ENCODE results near the gene RAB3GAP1.
"Not testable (repeated sequence)": the region's sequence is repeated elsewhere in the genome, so short reads cannot be mapped to it uniquely, and the experiment has no call there.

The RAB3GAP1 gene

DNA sequence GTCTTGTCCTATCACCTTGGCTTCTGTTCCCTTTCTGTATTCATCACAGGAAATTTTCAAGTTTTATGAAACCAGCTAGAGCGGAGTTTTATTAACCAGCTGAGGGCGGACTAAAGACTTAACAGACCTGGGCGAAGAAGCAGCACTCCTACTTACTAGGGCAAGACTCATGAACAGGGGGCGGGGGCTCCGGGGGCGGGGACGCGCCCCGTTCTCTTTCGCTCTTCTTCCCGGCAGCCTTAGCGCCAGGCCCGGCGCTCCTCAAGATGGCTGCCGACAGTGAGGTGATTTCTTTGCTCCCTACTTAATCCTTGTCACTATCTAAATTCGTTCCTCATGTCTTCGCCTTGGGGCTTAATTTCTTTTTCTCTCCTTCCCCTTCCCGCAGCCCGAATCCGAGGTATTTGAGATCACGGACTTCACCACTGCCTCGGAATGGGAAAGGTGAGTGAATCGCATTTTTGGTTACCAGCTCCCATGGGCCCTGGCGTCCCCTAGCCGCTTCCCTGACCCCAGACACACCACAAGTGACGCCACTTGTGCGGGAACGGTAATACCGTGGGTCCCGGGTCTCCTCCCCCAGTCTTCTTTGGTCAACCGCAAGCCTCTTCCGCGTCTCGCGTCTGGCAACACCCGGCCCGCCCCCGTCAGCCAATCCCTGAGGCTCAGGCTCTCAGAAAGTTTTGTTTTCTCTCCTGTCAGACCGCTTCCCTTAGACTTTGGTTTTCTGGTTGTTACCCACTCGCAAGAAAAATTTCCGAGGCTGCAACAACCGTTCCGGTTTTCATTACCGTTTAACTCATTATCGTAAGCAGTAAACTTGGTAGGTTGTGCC, at the start of gene RAB3GAP1:
RAB3GAP1 (plus strand) TSS at position 251 of the 835 bp plus-strand sequence; CDS start at position 267, 16 bp downstream.
- DNase-seq: peak; percentile 89 to 90

DNA sequence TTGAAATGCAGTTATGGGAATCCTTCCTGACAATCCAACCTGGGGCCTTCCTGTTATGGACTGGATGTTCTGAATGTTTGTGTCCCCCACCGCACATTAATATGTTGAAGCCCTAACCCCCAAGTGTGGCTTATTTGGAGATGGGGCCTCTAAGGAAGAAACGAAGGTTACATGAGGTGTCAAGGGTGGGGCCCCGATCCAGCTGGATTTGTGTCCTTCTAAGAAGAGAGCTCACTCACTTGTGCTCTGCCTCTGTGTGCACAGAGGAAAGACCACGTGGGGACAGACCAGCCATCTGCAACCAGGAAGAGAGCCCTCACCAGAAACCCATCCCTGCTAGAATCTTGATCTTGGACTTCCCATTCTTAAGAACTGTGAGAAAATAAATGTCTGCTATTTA, 49.3 kb upstream of the RAB3GAP1 start:
- DNase-seq: no peak

DNA sequence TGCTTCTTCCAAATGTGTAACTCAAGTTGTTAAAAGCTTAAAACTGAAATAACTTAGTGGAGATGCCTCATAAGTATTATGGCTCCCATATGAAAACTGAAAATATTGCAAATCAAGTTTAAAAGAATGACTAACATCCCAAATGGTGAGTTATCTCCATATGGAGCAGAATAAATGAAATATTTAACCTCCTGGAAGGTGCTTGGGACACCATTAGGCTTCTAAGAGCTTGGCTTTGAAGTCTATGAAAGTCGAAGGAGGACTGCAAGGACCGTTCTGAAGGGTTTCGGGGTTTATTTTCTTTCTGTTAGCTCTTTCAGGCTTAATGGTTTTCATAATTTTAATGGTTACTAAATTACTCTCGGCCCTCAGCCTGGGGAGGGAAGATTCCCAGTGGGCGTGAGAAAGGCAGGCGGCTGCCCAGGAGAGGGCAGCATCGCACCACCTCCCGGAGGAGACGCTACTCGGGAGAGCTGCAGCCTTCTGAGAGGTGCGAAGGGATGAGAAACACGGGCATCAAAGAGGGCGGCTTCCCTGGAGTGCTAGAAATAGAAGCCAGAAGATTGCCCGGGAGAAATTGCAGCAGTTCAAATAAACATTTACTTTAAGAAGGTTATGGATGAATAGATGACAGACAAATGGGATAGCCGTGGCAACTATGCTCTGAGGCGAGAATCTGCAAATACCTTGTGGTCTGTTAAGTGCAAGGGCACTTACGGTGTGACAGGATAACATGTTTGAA, 47.9 kb upstream of the RAB3GAP1 start:
- peak; percentile 69 to 70 for DNase-seq

DNA sequence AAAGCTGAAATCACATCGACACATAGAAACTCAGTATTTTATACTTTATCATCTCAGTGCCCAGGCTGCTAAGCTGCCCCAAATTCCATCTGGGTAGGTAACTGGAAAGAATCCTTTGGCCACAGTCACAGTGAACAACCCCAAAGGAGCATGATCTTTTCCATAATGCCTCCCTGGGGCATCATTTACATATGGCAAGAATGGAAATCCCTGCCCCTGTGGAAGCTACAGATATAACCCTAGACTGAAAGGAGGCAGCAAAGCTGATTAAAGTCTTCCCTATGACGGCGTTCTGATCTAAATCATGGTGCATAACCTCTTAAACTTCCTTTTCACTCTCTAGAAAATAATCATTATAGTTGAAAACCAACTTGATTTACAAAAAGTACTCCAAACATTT, 46.3 kb upstream of the RAB3GAP1 start:
- DNase-seq: no peak

DNA sequence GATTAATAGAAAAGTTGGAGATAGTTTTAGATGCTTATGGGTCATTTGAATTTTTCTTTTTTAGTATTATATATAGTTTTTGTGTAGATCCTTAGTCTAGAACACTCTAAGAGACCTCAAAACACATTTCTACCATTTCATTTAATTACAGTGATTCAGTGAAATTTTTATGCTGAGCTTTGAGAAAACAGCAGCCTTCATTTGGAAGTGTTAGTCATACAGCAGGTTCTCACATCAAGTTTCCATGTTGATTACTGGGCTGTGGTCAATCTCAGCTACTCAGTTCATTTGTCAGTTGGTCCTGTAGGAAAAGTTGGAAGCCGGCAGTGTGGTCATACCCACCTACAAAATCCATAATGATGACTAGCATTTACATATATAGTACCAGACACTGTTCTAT, 42.8 kb upstream of the RAB3GAP1 start:
- no peak for DNase-seq

DNA sequence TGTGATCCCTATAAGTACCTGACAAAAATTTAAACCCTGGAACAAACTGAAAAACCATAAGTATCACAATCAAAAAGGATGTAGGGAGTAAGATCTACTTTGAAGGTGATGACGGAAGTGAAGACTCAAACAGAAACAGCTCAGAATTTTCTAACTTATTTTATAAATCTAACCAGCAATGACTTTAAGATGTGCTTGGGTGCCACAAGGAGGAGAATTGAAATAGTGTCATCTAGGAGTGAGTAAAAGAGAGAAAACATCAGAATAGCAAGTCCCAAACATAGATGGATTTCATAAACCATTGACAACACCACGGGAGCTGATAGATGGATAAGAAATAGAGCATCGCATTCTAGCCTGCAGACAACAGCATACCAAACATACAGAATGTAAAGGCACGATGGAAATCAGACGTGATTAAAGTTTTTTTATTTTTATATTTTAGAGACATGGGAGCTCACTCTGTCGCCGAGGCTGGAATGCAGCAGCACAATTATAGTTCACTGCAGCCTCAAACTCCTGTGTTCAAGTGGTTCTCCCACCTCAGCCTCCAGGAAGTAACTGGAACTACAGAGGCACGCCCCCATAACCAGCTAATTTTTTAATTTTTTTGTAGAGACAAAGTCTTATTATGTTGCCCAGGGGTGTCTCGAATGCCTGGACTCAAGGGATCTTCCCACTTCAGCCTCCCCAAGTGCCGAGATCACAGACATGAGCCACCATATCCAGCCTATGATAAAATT, 41.7 kb upstream of the RAB3GAP1 start:
- no peak for DNase-seq

DNA sequence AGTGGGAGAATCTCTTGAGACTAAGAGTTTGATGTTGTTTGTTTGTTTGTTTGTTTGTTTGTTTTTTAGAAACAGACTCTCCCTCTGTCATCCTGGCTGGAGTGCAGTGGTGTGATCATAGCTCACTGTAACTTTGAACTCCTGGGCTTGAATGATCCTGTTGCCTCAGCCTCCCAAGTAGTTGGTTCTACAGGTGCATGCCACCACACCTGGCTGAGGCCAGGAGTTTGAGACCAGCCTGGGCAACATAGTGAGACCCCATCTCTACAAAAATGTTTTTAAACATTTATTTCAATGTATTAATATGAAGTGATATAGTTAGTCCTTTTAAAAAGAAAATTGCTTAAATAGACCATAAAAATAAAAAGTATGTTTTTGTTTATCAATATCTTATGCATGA, 40.5 kb upstream of the RAB3GAP1 start:
- DNase-seq: no peak

DNA sequence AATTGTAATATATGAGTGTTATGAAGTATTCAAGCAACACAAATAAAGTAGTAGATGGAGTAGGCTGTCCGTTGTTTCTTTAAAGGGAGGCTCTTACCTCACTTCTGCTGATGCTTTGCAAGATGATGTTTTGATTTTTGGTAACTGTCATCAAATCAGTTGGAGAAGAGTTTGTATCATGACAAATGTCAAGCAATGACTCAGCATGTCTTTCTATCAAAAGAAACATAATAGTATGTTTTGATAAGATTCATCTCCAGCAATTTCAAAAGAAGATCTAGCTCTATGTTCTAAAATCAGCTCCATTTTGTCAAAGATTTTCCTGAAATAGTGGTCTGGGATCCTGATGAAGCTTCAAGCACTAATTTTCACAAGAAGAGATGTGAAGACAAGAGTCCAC, 30.5 kb upstream of the RAB3GAP1 start:
- DNase-seq: no peak

DNA sequence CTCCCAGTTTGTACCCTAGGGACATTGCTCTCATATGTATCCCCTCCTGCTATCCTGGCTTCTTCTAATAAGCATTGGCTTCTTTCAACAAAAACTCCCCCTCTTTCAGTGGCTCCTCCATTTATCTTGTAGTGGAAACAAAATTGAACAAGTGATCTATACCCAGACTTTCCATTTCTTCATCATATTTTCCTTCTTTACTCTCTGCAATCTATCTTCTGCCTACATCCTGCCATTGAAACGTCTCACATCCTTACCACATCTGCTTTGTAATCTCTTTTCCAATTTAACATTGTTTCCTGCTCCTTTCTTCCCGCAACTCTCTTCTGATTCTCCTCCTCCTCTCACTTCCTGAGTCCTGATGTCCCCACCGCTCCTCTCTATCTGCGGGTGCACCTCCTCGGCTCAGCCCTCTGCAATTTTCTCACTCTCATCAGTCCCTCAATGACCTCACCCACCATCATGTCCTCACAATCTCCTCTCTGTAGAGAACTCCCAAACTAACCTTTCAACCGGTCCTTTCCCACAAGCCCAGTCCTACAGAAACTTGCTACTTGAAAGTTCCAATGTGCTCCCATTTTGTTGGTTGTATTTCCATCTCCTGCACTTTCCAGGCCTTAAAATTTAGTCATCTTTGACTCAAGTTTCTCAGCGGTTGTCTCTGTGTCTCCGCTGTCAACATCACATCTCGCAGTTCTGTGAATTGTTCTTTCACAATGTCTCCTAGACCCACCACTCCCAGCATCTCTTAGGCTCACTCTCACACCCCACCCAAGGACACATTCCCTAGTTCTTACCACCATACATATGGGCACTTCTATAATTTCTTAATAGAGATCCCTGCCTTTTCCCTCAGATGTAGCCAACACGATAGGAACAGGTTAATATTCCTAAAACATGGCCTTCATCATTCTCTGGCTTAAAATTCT, 28.9 kb upstream of the RAB3GAP1 start:
- no peak for DNase-seq

DNA sequence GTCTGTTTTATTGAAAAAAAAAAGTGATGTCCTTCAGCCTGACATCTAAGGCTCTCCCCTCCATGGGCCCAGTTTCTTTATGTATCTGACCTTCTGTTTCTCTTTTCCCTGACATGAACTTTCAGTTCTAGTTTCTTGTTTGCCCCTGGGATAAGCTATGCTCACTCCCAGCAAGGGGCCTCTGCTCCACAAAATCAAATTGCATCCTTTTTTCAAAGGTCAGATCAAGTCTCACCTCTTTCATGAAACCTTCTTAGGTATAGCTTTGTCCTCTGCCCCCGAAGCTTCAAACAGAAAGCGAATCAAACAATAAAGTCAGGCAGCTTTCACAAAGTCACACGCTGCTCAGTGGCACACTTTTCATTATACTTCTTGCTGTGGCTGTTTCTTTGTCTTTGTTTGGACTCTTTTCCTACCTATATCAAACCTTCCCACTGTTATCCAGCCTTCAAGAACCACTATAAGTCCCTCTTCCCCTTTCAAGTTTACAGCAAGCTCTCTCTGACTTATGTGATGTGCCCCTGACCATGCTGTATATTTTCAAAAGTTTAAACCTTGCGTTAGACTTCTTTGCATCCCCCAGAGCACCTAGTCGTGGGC, 28.1 kb upstream of the RAB3GAP1 start:
- DNase-seq: no peak

DNA sequence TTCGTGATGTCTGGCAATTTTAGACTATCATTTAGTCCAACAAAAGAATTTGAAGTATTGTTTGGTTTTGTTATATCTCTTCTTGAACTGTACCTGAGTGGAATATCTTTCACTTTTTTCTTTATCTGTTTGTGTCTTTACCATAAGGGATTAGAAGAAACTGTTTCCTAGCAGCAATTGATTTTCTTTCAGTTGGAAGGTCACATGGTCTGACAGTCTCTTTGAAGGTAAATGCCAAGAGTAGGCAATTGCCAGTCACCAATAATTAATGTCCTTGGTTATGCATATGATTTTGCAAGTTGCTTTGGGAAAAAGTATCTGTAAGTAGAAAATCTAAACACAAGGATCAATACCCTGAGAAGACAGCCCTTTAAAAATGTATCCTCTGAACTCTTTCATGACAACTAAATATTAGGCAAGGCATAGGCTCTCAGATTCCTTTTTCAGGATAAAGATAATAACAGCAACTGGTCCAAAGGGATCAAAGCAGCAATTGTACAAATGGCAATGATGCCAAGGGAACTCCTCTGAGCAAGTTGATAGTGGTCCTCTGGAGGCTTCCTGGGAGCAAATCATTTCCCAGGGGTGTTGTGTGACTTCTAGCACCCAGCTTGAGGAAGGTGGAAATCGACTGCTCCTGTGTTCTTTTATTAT, 22.5 kb upstream of the RAB3GAP1 start:
- DNase-seq: no peak

DNA sequence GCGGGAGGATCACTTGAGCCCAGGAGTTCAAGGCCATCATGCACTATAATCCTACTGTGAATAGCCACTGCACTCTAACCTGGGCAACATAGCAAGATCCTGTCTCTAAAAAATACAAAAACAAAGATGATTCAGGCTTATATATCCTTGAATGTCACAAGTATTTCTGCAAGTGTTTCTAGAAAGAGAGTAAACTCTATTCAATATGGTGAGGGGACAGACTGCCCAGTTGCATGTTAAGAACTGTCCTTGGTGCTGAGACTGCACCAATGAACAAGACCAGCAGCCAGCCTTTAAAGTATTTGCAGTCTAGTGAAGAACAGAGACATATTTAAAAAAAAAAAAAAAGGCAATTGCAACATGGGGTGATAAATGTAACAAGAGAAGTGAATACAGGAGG, 21.3 kb upstream of the RAB3GAP1 start:
- DNase-seq: no peak

DNA sequence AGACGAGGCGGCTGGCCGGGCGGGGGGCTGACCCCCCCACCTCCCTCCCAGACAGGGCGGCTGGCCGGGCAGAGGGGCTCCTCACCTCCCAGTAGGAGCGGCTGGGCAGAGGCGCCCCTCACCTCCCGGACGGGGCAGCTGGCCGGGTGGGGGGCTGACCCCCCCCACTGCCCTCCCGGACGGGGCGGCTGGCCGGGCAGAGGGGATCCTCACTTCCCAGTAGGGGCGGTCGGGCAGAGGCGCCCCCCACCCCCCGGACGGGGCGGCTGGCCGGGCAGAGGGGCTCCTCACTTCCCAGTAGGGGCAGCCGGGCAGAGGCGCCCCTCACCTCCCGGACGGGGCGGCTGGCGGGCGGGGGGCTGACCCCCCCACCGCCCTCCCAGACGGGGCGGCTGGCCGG, 18.9 kb upstream of the RAB3GAP1 start:
- DNase-seq: not testable (repeated sequence)

DNA sequence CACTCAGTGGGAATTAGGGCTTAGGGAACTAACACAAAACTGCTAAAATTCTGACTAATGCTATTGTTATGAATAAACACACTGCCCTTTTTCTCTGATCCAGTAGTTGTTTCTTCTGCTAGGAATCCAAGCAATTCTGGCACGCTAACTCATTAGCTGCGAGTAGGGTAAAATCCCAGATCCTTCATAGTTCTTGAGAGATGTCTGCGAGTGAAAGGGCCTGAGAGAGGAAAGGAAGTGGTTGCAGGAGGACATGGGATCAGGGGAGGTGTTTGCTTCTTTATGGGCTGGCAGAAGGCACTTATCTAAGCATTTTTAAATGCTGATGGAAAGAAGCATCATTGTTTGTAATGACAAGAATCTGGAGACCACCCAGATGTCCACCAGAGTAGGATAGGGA, 14.3 kb upstream of the RAB3GAP1 start:
- DNase-seq: no peak

DNA sequence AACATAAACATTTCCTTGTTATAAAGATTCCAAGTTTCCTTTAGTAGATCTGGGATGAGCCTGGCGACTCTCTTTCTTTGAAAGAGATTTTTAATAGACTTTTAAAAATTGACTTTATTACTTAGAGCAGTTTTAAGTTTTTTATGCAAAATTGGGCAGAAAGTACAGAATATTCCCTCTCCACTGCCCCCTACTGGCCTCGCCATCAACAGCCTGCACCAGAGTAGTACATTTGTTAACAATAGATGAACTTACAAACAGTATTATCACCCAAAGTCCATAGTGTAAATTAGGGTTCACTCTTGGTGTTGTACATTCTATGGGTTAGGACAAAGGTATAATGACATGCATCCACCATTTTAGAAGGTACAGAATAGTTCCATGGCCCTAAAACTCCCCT, 8.7 kb upstream of the RAB3GAP1 start:
- peak in 1 of 2 experiments; percentile 16 for DNase-seq

DNA sequence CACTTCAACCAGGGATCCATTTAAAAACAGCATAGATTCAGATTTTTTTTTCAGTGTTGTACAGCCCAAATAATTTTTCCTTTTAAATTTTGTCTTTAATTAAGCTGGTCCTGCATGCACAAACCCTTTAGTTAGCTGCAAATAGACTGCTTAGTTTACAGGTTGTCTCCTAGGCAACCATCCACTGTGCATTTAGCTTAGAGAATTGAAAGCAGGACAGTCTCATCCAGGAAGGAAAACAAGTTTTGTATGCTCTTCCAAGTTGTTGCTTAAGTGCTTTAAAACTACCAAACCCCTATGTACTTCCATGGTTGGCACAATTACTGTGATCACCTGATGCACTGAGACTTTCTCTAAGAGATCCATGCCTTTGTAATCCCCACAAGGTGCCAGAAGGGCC, 4.8 kb upstream of the RAB3GAP1 start, which contains the start of gene MAP3K19:
MAP3K19 (minus strand) TSS at position 148 of the 400 bp plus-strand sequence. CDS start 22,800 bp downstream, outside the sequence.
- no peak for DNase-seq

DNA sequence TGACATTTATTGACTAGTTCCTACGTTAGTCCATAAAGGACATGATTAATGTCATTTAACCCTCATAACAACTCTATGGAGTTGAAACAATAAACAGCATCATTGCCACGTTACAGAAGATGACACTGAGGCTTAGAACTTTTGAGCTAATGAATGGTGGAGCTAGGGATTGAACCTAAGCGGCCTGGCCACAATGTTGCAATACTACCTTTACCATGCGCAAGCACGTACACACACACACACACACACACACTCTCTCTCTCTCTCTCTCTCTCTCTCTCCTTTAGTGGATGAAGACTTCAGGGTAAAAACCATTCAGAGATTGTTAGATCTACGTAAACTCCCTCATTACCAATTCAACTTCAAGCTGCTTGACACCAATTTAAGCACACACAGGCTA, 4.0 kb upstream of the RAB3GAP1 start:
- DNase-seq: no peak

DNA sequence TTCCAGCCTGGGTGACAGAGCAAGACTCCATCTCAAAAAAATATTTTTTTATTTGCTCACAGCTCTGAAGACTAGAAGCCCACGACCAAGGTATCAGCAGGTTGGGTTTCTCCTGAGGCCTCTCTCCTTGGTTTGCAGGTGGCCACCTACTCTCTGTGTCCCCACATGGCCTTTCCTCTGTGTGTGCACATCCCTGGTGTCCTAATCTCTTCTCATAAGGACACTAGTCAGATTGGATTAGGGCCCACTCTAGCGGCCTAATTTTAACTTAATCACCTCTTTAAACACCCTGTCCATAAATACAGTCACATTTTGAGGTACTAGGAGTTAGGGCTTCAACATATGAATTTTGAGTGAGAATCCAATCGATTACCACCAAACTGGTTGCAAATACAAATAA, 2.0 kb upstream of the RAB3GAP1 start:
- DNase-seq: no peak

DNA sequence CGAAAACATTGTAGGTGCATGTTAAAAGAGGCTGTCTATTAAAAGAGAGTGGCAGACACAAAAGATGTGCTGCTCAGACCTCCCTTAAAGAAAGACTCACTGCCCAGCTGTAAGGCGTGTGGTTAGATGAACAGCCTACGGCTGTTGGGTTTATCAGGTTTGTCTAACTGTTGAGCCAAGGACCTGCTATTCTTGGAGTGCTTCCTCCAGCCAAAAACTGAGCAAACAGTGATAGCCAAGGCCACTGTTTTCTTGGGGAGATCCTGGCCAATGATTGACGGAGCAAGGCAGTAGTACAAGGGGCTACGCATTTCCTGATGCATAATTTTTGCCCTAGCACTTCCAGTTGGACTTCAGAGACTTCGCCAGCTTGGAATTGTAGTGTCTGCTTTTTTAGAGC, 1.4 kb upstream of the RAB3GAP1 start:
- DNase-seq: no peak

DNA sequence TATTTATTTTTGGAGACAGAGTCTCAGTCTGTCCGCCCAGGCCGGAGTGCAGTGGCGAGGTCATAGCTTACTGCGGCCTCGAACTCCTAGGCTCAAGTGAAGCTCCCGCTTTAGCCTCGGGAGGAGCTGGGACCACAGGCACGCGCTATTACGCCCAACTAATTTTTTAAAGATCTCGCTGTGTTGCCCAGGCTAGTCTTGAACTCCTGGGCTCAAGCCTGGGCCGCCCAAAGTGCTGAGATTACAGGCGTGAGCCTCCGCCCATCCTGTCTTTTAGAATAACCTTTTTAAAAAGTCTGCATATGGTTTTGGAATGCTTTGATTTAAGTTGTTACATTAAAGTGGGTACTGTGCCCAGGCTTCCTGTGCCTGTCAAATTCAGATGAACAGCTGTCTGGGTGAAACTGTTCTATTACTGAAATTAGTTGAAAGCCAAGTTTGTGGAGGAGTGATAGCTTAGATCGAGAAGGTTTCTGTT, 944 bp downstream of the RAB3GAP1 start:
- DNase-seq: peak; percentile 3

DNA sequence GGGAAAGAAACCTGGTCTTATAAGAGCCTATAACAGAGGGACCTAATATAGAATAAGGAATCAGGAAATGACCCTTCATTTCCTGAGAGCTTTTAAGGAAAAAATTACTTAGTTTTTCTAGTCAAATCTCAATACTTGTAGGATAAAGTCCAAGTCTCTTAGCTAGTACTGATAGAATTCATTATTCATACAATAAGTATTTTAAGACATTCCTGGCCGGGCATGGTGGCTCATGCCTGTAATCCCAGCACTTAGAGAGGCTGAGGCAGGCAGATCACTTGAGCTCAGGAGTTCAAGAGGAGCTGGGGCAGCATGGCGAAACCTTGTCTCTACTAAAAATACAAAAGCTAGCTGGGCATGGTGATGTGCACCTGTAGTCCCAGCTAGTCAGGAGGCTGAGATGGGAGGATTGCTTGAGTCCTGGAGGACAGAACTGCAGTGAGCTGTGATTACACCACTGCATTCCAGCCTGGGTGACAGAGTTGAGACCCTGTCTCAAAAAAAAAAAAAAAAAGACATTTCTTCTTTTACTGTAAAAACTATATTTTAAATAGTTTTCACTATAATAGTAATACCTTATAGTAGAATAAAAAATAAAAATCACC, 3.2 kb downstream of the RAB3GAP1 start:
- no peak for DNase-seq

Data from activated CD4-positive, alpha-beta T cell treated with anti-CD3 and anti-CD28 coated beads, Interleukin-2, amount 50 U/mL, for 4 hours (primary cell).